Stimulated activated CD4-positive, alpha-beta T cell treated with anti-CD3 and anti-CD28 coated beads, Interleukin-2, amount 100 ng/mL, for 24 hours (primary cell): ENCODE results near the gene RAB38.

Experiments
- DNase-seq, 2 donors: peaks; one replicate each; pipeline ENCODE4 v3.0.0-alpha.2; 2020

Gene RAB38

GRCh38 chr11:88101881-88102597 lies 73.2 kb downstream of the RAB38 start:
- DNase-seq: no peak

- no peak for DNase-seq
Measured at GRCh38 chr11:88100151-88100550, 75.1 kb downstream of the RAB38 start.

GRCh38 chr11:88098289-88098688 lies 77.0 kb downstream of the RAB38 start:
- no peak for DNase-seq

GRCh38 chr11:88089134-88089533 lies 86.1 kb downstream of the RAB38 start:
- DNase-seq: no peak

DNA sequence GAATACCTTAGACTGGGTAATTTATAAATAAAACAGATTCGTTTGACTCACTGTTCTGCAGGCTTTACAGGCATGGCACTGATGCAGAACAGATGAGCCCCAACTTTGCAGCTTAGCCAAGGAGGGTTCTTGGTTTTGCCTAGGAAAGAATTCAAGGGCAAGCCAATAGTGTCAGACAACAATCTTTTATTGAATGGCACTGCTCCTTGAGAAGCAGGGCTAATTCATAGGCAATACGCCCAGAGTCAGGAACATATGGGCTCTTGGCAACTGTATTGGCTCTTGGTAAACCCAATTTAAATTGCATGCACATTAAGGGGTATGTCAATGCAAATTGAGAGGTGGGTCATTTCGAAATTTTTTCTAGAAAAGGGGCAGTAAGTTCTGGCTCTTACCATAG lies 87.9 kb downstream of the RAB38 start:
- no peak for DNase-seq

GRCh38 chr11:88086297-88086696 lies 88.9 kb downstream of the RAB38 start:
- DNase-seq: no peak

- no peak for DNase-seq
Measured at GRCh38 chr11:88070437-88070836, 104.8 kb downstream of the RAB38 start.

GRCh38 chr11:88068848-88069554 lies 106.2 kb downstream of the RAB38 start:
- no peak for DNase-seq

GRCh38 chr11:88066090-88066489 lies 109.2 kb downstream of the RAB38 start:
- no peak for DNase-seq

GRCh38 chr11:88064097-88064705 lies 111.0 kb downstream of the RAB38 start:
- no peak for DNase-seq
